NCI-H1105 treated with DMSO at 0.1 percent for 48 hours (cell line): Measurements from ENCODE around the gene MTHFD2.

Source experiments
- DNase-seq: peaks from one replicate; lab custom pipeline; 2025; lab: John Stamatoyannopoulos, UW

The MTHFD2 gene

GRCh38 chr2:74264281-74264680 is 65.9 kb downstream of the MTHFD2 start:
- no peak for DNase-seq

- peak; percentile 55 for DNase-seq
Measured at GRCh38 chr2:74267068-74267467, 68.7 kb downstream of the MTHFD2 start.
